IMR-90 (cell line): ENCODE measurements around the gene DNAJC4. TPM values are rescaled to one million over a fixed set of nuclear protein-coding genes. Genes with fewer than 3 reads are reported as not detected.
A peak's percentile ranks its signal among the peaks of the same experiment; 100 is the strongest.

Source experiments
- ATAC-seq: fragments of 200-7000 bp; cut with Tn5 transposase; 2 replicates; pipeline ENCODE4 v1.9.1; 2020; ENCODE audit warnings: low read depth, mild to moderate bottlenecking, moderate library complexity
- BruUV-seq: library from RNA; stranded (reverse); fragments of 400-500 nt; replicated peaks from 2 replicates; lab custom pipeline; 2021; lab: Mats Ljungman, UMichigan
- CTCF ChIA-PET: fragments of 300-600 bp; formaldehyde crosslinking; extraction: SDS; loops from one replicate; lab custom pipeline; 2021; ENCODE audit warnings: antibody characterized with exemption; lab: Yijun Ruan, JAX
- POLR2A ChIA-PET: fragments of 300-600 bp; sonication (Branson Sonifier 250); formaldehyde crosslinking; loops from one replicate; lab custom pipeline; 2022; ENCODE audit warnings: antibody characterized with exemption; ENCODE audit not compliant: unreplicated experiment; lab: Charles Lee
- DNase-seq: peaks from one replicate; pipeline ENCODE4 v3.0.0; 2013
- H2AFZ ChIP-seq: replicated peaks from 2 replicates; pipeline ENCODE3; 2013; ENCODE audit warnings: low read length, mild to moderate bottlenecking; ENCODE audit not compliant: poor library complexity
- H2AK5ac ChIP-seq: 2 replicates; pipeline ENCODE4 v1.6.1; 2013; ENCODE audit warnings: low read depth, low read length, inconsistent platforms
- H2AK9ac ChIP-seq: replicated peaks from 2 replicates; pipeline ENCODE3; 2013; ENCODE audit warnings: mild to moderate bottlenecking, low read depth, low read length, moderate library complexity; ENCODE audit not compliant: poor library complexity
- H2BK120ac ChIP-seq: 2 replicates; pipeline ENCODE4 v1.6.1; 2013; ENCODE audit warnings: low read depth, low read length, inconsistent platforms
- H2BK15ac ChIP-seq: 3 replicates; pipeline ENCODE4 v1.6.1; 2013; ENCODE audit warnings: low read depth, low read length, inconsistent platforms
- H2BK20ac ChIP-seq: 2 replicates; pipeline ENCODE4 v1.6.1; 2013; ENCODE audit warnings: low read depth, mild to moderate bottlenecking, inconsistent platforms, low read length, moderate library complexity
- H2BK5ac ChIP-seq: 2 replicates; pipeline ENCODE4 v1.6.1; 2013; ENCODE audit warnings: mild to moderate bottlenecking, low read depth, low read length, inconsistent platforms; ENCODE audit not compliant: poor library complexity, severe bottlenecking
- H3K14ac ChIP-seq: replicated peaks from 2 replicates; pipeline ENCODE4 v1.6.1; 2013; ENCODE audit warnings: low read depth, low read length, inconsistent platforms
- H3K18ac ChIP-seq: 2 replicates; pipeline ENCODE4 v1.6.1; 2013; ENCODE audit warnings: low read depth, low read length, control low read depth
- H3K23ac ChIP-seq: 2 replicates; pipeline ENCODE4 v1.6.1; 2013; ENCODE audit warnings: low read depth, low read length, inconsistent platforms
- H3K27ac ChIP-seq: 2 replicates; pipeline ENCODE4 v1.5.1; 2013; ENCODE audit warnings: mild to moderate bottlenecking, control low read depth, low read length; ENCODE audit not compliant: insufficient read depth
- H3K27me3 ChIP-seq: 2 replicates; pipeline ENCODE4 v1.6.1; 2013; ENCODE audit warnings: low read length; ENCODE audit not compliant: control insufficient read depth, insufficient read depth
- H3K36me3 ChIP-seq: 2 replicates; pipeline ENCODE4 v1.6.1; 2013; ENCODE audit warnings: low read length, mixed read lengths; ENCODE audit not compliant: control insufficient read depth, insufficient read depth
- H3K4ac ChIP-seq: 2 replicates; pipeline ENCODE4 v1.6.1; 2013; ENCODE audit warnings: low read depth, low read length, inconsistent platforms
- H3K4me1 ChIP-seq: 2 replicates; pipeline ENCODE4 v1.6.1; 2013; ENCODE audit warnings: low read length, mixed read lengths; ENCODE audit not compliant: control insufficient read depth, insufficient read depth
- H3K4me2 ChIP-seq: 2 replicates; pipeline ENCODE4 v1.6.1; 2013; ENCODE audit warnings: low read depth, mild to moderate bottlenecking, control low read depth, low read length, moderate library complexity
- H3K4me3 ChIP-seq: 2 replicates; pipeline ENCODE4 v1.5.1; 2013; ENCODE audit warnings: low read depth, mild to moderate bottlenecking, control low read depth, low read length, moderate library complexity; ENCODE audit not compliant: insufficient read depth
- H3K56ac ChIP-seq: 2 replicates; pipeline ENCODE4 v1.6.1; 2013; ENCODE audit warnings: low read length, inconsistent platforms; ENCODE audit not compliant: insufficient read depth; ENCODE audit errors: extremely low read depth
- H3K79me1 ChIP-seq, 2 experiments: 2 replicates each; pipeline ENCODE4 v1.6.1; 2013; ENCODE audit warnings: low read length in 2 of 2, inconsistent platforms in 1 of 2, low read depth in 1 of 2
- H3K9ac ChIP-seq: 2 replicates; pipeline ENCODE4 v1.6.1; 2013; ENCODE audit warnings: low read depth, low read length, control low read depth
- H3K9me1 ChIP-seq: 2 replicates; pipeline ENCODE4 v1.6.1; 2013; ENCODE audit warnings: low read length, inconsistent platforms; ENCODE audit not compliant: insufficient read depth
- H3K9me3 ChIP-seq: 2 replicates; pipeline ENCODE4 v1.6.1; 2013; ENCODE audit warnings: low read length; ENCODE audit not compliant: control insufficient read depth, insufficient read depth
- H4K20me1 ChIP-seq: 2 replicates; pipeline ENCODE4 v1.6.1; 2013; ENCODE audit warnings: low read length, inconsistent platforms; ENCODE audit not compliant: insufficient read depth
- H4K5ac ChIP-seq: 2 replicates; pipeline ENCODE4 v1.6.1; 2013; ENCODE audit warnings: mild to moderate bottlenecking, low read depth, low read length, control low read depth
- H4K8ac ChIP-seq, 2 experiments: 2 replicates each; pipeline ENCODE4 v1.6.1; 2013; ENCODE audit warnings: low read depth in 2 of 2, low read length in 2 of 2, control low read depth in 1 of 2, inconsistent platforms in 1 of 2
- H4K91ac ChIP-seq: 2 replicates; pipeline ENCODE4 v1.6.1; 2013; ENCODE audit warnings: low read depth, low read length, inconsistent platforms; ENCODE audit not compliant: insufficient read depth
- ELK1 ChIP-seq: fragments of 150-350 bp; IDR thresholded peaks from 2 replicates; pipeline ENCODE4 v1.6.1; 2016; ENCODE audit warnings: low read depth, mild to moderate bottlenecking, low read length, moderate library complexity, borderline replicate concordance
- FOS ChIP-seq: fragments of 150-350 bp; IDR thresholded peaks from 2 replicates; pipeline ENCODE4 v1.6.1; 2016; ENCODE audit warnings: low read depth, low read length
- MAZ ChIP-seq: IDR thresholded peaks from 2 replicates; pipeline ENCODE4 v1.6.1; 2012; ENCODE audit warnings: low read depth, mild to moderate bottlenecking, low read length, improper control_type of control experiment, moderate library complexity, borderline replicate concordance
- NFE2L2 ChIP-seq: fragments of 150-350 bp; IDR thresholded peaks from 2 replicates; pipeline ENCODE4 v1.6.1; 2016; ENCODE audit warnings: low read depth, mild to moderate bottlenecking, low read length
- POLR2A ChIP-seq: IDR thresholded peaks from 2 replicates; pipeline ENCODE4 v1.6.1; 2012; ENCODE audit warnings: mild to moderate bottlenecking, low read depth, low read length
- RFX5 ChIP-seq: IDR thresholded peaks from 2 replicates; pipeline ENCODE4 v1.8.0; 2012; ENCODE audit warnings: low read depth, mild to moderate bottlenecking, low read length, moderate library complexity
- WGBS, 2 experiments: methylation state at CpG; one replicate each; pipeline versions ENCODE4 v1.1.5 to v1.1.7; 2013; ENCODE audit warnings: missing lambda C conversion rate in 2 of 2; ENCODE audit not compliant: insufficient read length in 1 of 2; ENCODE audit errors: extremely low coverage in 2 of 2; 5-methylcytosine and 5-hydroxymethylcytosine counted together
- dilution Hi-C: fragments of 300-500 bp; cut with HindIII; formaldehyde crosslinking; loops from one replicate; pipeline ENCODE4 v1.14.3; 2018; ENCODE audit warnings: low sequenced_read_pairs; ENCODE audit not compliant: unreplicated experiment
- in situ Hi-C: fragments of 300-500 bp; cut with MboI; formaldehyde crosslinking; loops from 3 replicates; pipeline ENCODE4 v1.14.3; 2019; ENCODE audit warnings: low sequenced_read_pairs, inconsistent platforms, mixed read lengths
- intact Hi-C: fragments of 100-400 bp; cut with micrococcal nuclease; formaldehyde crosslinking; loops from 2 replicates; pipeline ENCODE4 v1.10.0; 2022
- polyA plus RNA-seq, 3 experiments: library from polyadenylated mRNA; depleted of rRNA; stranded (reverse); fragments of >200 nt; gene quantifications; 2 replicates each; pipeline ENCODE4 v1.2.3, GENCODE V29; 2012; ENCODE audit warnings: low replicate concordance in 1 of 3
- total RNA-seq: library from RNA; depleted of rRNA; stranded (reverse); fragments of >200 nt; gene quantifications from 2 replicates; pipeline ENCODE4 v1.2.3, GENCODE V29; 2012

Gene DNAJC4
- total and polyA plus RNA-seq, 2 of the 4 experiments (the other 2 are of a cell fraction): 2.2 to 22.8 TPM

GRCh38 chr11:64244966-64245365, 14.6 kb downstream of the DNAJC4 start:
- ChIA-PET POLR2A (no interaction called here), CTCF (no interaction called here)
- H3K4me1 ChIP-seq: peaks cover 12% of the 10 kb centered on the region
- H2BK5ac ChIP-seq: peak overlapping the region; percentile 98
- H3K36me3 ChIP-seq: peaks cover 12% of the 10 kb centered on the region
- ATAC-seq: no peak
- intact Hi-C loops: no loop called here
- DNase-seq: no peak
- peak overlapping the region; percentile 77 for H3K9ac ChIP-seq
- no peaks in the 10 kb centered on the region for H3K27me3 ChIP-seq
- peaks cover 11% of the 10 kb centered on the region for H3K9me1 ChIP-seq
- 0 out of 2 replicates have a peak overlapping the region, but pooled peaks have one; percentile 73 for H2BK120ac ChIP-seq
- dilution Hi-C loops: no loop called here
- in situ Hi-C loops: no loop called here
- peak overlapping the region; percentile 65 to 79; a peak in 3 of 4 replicates for H4K8ac ChIP-seq
- no peak overlapping the region for H3K18ac ChIP-seq
- H3K14ac ChIP-seq: peak overlapping the region; percentile 68
- peaks cover 14 to 35% of the 10 kb centered on the region in 2 experiments; a peak in 3 of 4 replicates for H3K79me1 ChIP-seq
- no peak overlapping the region for H4K5ac ChIP-seq
- peak overlapping the region; percentile 77 for H3K4ac ChIP-seq
- peak overlapping the region; percentile 44; the same call in 1 of the 2 replicates for H3K56ac ChIP-seq
- H2BK15ac ChIP-seq: 0 out of 3 replicates have a peak overlapping the region, but pooled peaks have one; percentile 25
- H4K91ac ChIP-seq: peak overlapping the region; percentile 98
- H2AK9ac ChIP-seq: peak overlapping the region; percentile 100
- H3K23ac ChIP-seq: peak overlapping the region; percentile 76; the same call in 1 of the 2 replicates
- H2BK20ac ChIP-seq: no peak overlapping the region
- peak overlapping the region; percentile 96 for H3K4me2 ChIP-seq
- H4K20me1 ChIP-seq: peaks cover 26% of the 10 kb centered on the region
- H3K9me3 ChIP-seq: no peaks in the 10 kb centered on the region
- peak overlapping the region; percentile 100 for H2AK5ac ChIP-seq
- 80% methylated on average over 1 of the region's 6 CpGs; no CpG with 5 or more reads in 1 of the 2 experiments for WGBS, 2 experiments
- peak overlapping the region; percentile 95 for H3K4me3 ChIP-seq
- TF ChIP-seq POLR2A: no peak
- TF ChIP-seq MAZ: no peak
- no peak for TF ChIP-seq ELK1
- no peak for TF ChIP-seq NFE2L2
- TF ChIP-seq FOS: no peak
- no peak for TF ChIP-seq RFX5
- H3K27ac ChIP-seq: peak overlapping the region; percentile 98
- no TSS peak for BruUV-seq
- H2AFZ ChIP-seq: no peak overlapping the region
